Skeletal muscle cell (primary cell): ENCODE results near the gene ASIC2.

Experiments used
- DNase-seq: peaks from one replicate; pipeline ENCODE4 v3.0.0-alpha.2; 2010; ENCODE audit warnings: low read depth
- H3K4me3 ChIP-seq: 2 replicates; pipeline ENCODE4 v1.5.1; 2011; ENCODE audit warnings: low read depth, mild to moderate bottlenecking, control low read depth, low read length, moderate library complexity

The ASIC2 gene

GRCh38 chr17:33099906-33100305 is 193.2 kb downstream of the ASIC2 start:
- DNase-seq = no peak
- H3K4me3 ChIP-seq = no peak overlapping the region

GRCh38 chr17:33099252-33099651 is 193.8 kb downstream of the ASIC2 start:
- no peak for DNase-seq
- H3K4me3 ChIP-seq = no peak overlapping the region

GRCh38 chr17:33097411-33097810 is 195.7 kb downstream of the ASIC2 start:
- DNase-seq = no peak
- H3K4me3 ChIP-seq = no peak overlapping the region

- H3K4me3 ChIP-seq = no peak overlapping the region
- no peak for DNase-seq
These were observed 196.9 kb downstream of the ASIC2 start for GRCh38 chr17:33096161-33096560.

- DNase-seq = no peak
- H3K4me3 ChIP-seq = no peak overlapping the region
These were observed 201.8 kb downstream of the ASIC2 start for GRCh38 chr17:33091271-33091670.

- no peak for DNase-seq
- no peak overlapping the region for H3K4me3 ChIP-seq
These were observed 202.3 kb downstream of the ASIC2 start for GRCh38 chr17:33090806-33091205.

GRCh38 chr17:33086878-33087277 is 206.2 kb downstream of the ASIC2 start:
- no peak for DNase-seq
- no peak overlapping the region for H3K4me3 ChIP-seq

GRCh38 chr17:33086041-33086440 is 207.1 kb downstream of the ASIC2 start:
- H3K4me3 ChIP-seq = no peak overlapping the region
- no peak for DNase-seq

GRCh38 chr17:33085256-33085655 is 207.8 kb downstream of the ASIC2 start:
- DNase-seq = no peak
- H3K4me3 ChIP-seq = no peak overlapping the region

- no peak for DNase-seq
- no peak overlapping the region for H3K4me3 ChIP-seq
These were observed 208.3 kb downstream of the ASIC2 start for GRCh38 chr17:33084755-33085154.

- no peak for DNase-seq
These were observed 210.4 kb downstream of the ASIC2 start for GRCh38 chr17:33082529-33083173.

GRCh38 chr17:33080091-33080490 is 213.0 kb downstream of the ASIC2 start:
- no peak for DNase-seq
- no peak overlapping the region for H3K4me3 ChIP-seq

More at GRCh38 chr17:33082529-33083173, 210.4 kb downstream of the ASIC2 start:
- no peak overlapping the region for H3K4me3 ChIP-seq

- no peak for DNase-seq
- no peak overlapping the region for H3K4me3 ChIP-seq
These were observed 213.9 kb downstream of the ASIC2 start for GRCh38 chr17:33079201-33079600.

- DNase-seq = no peak
These were observed 216.1 kb downstream of the ASIC2 start for GRCh38 chr17:33076979-33077378.

GRCh38 chr17:33073416-33073815 is 219.7 kb downstream of the ASIC2 start:
- no peak for DNase-seq
- no peak overlapping the region for H3K4me3 ChIP-seq

More at GRCh38 chr17:33076979-33077378, 216.1 kb downstream of the ASIC2 start:
- H3K4me3 ChIP-seq = no peak overlapping the region

GRCh38 chr17:33072421-33073161 is 220.5 kb downstream of the ASIC2 start:
- no peak for DNase-seq
- no peak overlapping the region for H3K4me3 ChIP-seq

- DNase-seq = no peak
- H3K4me3 ChIP-seq = no peak overlapping the region
These were observed 221.4 kb downstream of the ASIC2 start for GRCh38 chr17:33071656-33072055.

GRCh38 chr17:33057564-33057963 is 235.5 kb downstream of the ASIC2 start:
- no peak overlapping the region for H3K4me3 ChIP-seq
- DNase-seq = no peak

- no peak overlapping the region for H3K4me3 ChIP-seq
- DNase-seq = no peak
These were observed 236.5 kb downstream of the ASIC2 start for GRCh38 chr17:33056399-33057146.

- H3K4me3 ChIP-seq = no peak overlapping the region
- DNase-seq = no peak
These were observed 237.3 kb downstream of the ASIC2 start for GRCh38 chr17:33055746-33056145.
